DOHH2 (cell line): ENCODE data around the gene CBX6.

ENCODE experiments used
- H3F3A ChIP-seq: fragments of 200-600 bp; sonication (generic), shearing (Covaris generic); 2 replicates; pipeline ENCODE4 v1.6.0; 2016; ENCODE audit warnings: antibody characterized with exemption, mild to moderate bottlenecking; ENCODE audit not compliant: control insufficient read depth, insufficient read depth
- H3K27ac ChIP-seq: fragments of 200-600 bp; sonication (generic); 2 replicates; pipeline ENCODE4 v1.5.1; 2014; ENCODE audit warnings: low read depth, mild to moderate bottlenecking, low read length, moderate library complexity
- H3K27me3 ChIP-seq: fragments of 200-600 bp; sonication (generic); 2 replicates; pipeline ENCODE4 v1.6.1; 2014; ENCODE audit warnings: mild to moderate bottlenecking, low read length, mixed read lengths; ENCODE audit not compliant: control insufficient read depth
- H3K36me3 ChIP-seq: fragments of 200-600 bp; sonication (generic); 2 replicates; pipeline ENCODE4 v1.6.1; 2014; ENCODE audit warnings: mild to moderate bottlenecking, low read length, moderate library complexity, mixed read lengths; ENCODE audit not compliant: control insufficient read depth
- H3K4me1 ChIP-seq: fragments of 200-600 bp; sonication (generic); 2 replicates; pipeline ENCODE4 v1.6.1; 2014; ENCODE audit warnings: mild to moderate bottlenecking, low read length, mixed read lengths; ENCODE audit not compliant: control insufficient read depth
- H3K4me2 ChIP-seq: fragments of 200-600 bp; sonication (generic); 2 replicates; pipeline ENCODE4 v1.6.0; 2014; ENCODE audit warnings: mild to moderate bottlenecking, low read length, moderate library complexity
- H3K4me3 ChIP-seq: fragments of 200-600 bp; sonication (generic); 2 replicates; pipeline ENCODE4 v1.5.1; 2014; ENCODE audit warnings: mild to moderate bottlenecking, low read length, mixed read lengths
- H3K79me2 ChIP-seq: fragments of 200-600 bp; sonication (generic); 2 replicates; pipeline ENCODE4 v1.6.1; 2014; ENCODE audit warnings: mild to moderate bottlenecking, low read length, mixed read lengths; ENCODE audit not compliant: control insufficient read depth
- H3K9me2 ChIP-seq: fragments of 200-600 bp; sonication (generic); replicated peaks from 2 replicates; pipeline ENCODE4 v1.6.1; 2014; ENCODE audit warnings: mild to moderate bottlenecking, low read length, mixed read lengths; ENCODE audit not compliant: control insufficient read depth
- H3K9me3 ChIP-seq: fragments of 200-600 bp; sonication (generic); 2 replicates; pipeline ENCODE4 v1.6.1; 2014; ENCODE audit warnings: antibody characterized with exemption, low read length, mixed read lengths; ENCODE audit not compliant: control insufficient read depth, insufficient read depth
- H4K20me1 ChIP-seq: fragments of 200-600 bp; sonication (generic); 2 replicates; pipeline ENCODE4 v1.6.0; 2014; ENCODE audit warnings: low read depth, mild to moderate bottlenecking, antibody characterized with exemption, low read length, moderate library complexity; ENCODE audit not compliant: control insufficient read depth, insufficient read depth
- EZH2phosphoT487 ChIP-seq: fragments of 200-600 bp; sonication (generic); IDR thresholded peaks from 2 replicates; pipeline ENCODE4 v1.6.1; 2017; ENCODE audit warnings: borderline replicate concordance, mild to moderate bottlenecking, antibody characterized with exemption, low read length, moderate library complexity, mixed read lengths
- TF ChIP-seq, protein P1 (sequence below): fragments of 200-600 bp; sonication (generic); IDR thresholded peaks from one replicate; pipeline ENCODE4 v1.5.1; 2014; ENCODE audit warnings: antibody characterized with exemption, mild to moderate bottlenecking, low read depth, low read length; ENCODE audit not compliant: poor library complexity, severe bottlenecking

Gene CBX6

DNA sequence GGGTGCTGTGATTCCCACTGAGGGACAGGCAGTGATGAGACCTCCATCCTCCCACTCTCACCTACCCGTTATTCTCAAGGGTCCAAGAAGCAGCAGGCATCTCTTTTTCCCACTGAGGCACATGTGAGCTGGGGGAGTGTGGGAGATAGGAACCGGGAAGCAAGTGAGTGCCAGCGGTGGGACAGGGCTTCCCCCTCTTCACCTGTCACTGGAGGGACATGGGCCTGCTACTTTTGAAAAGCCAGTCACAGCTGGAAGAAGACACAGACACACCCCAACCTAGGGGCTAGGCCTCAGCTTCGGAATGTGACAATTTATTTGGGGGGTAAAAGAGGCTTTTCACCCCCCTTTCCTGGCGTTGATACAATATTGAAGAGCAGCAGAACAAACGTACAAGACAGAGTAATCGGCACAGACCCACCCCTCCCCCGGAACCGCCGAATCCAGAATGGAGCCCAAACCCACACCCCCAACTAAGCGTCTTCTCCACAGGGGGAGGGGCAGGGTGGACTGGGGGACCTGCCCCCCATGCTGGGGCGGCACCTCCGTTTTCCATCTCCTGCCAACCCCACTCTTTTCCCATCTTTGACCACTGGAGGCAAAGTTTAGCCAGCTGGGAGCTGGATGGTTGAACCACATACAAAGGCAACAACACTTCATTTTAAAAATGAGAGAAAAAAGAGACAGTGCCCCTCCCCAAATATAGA lies 10.7 kb downstream of the CBX6 start:
- Histone ChIP-seq H3K27ac (no peak overlapping the region), H4K20me1 (peaks cover 7% of the 10 kb centered on the region; the same call in 1 of the 2 replicates), H3K9me3 (no peaks in the 10 kb centered on the region), H3K27me3 (no peaks in the 10 kb centered on the region), H3K9me2 (no peaks in the 10 kb centered on the region), H3K79me2 (no peaks in the 10 kb centered on the region; the same call in 1 of the 2 replicates), H3K4me1 (peaks cover 3% of the 10 kb centered on the region; the same call in 1 of the 2 replicates), H3K36me3 (peaks cover 22% of the 10 kb centered on the region), H3K4me2 (no peak overlapping the region), H3K4me3 (no peak overlapping the region), H3F3A (peaks cover 15% of the 10 kb centered on the region)
- TF ChIP-seq EZH2phosphoT487 = no peak
- TF ChIP-seq, protein P1, sequence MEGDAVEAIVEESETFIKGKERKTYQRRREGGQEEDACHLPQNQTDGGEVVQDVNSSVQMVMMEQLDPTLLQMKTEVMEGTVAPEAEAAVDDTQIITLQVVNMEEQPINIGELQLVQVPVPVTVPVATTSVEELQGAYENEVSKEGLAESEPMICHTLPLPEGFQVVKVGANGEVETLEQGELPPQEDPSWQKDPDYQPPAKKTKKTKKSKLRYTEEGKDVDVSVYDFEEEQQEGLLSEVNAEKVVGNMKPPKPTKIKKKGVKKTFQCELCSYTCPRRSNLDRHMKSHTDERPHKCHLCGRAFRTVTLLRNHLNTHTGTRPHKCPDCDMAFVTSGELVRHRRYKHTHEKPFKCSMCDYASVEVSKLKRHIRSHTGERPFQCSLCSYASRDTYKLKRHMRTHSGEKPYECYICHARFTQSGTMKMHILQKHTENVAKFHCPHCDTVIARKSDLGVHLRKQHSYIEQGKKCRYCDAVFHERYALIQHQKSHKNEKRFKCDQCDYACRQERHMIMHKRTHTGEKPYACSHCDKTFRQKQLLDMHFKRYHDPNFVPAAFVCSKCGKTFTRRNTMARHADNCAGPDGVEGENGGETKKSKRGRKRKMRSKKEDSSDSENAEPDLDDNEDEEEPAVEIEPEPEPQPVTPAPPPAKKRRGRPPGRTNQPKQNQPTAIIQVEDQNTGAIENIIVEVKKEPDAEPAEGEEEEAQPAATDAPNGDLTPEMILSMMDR = no peak

DNA sequence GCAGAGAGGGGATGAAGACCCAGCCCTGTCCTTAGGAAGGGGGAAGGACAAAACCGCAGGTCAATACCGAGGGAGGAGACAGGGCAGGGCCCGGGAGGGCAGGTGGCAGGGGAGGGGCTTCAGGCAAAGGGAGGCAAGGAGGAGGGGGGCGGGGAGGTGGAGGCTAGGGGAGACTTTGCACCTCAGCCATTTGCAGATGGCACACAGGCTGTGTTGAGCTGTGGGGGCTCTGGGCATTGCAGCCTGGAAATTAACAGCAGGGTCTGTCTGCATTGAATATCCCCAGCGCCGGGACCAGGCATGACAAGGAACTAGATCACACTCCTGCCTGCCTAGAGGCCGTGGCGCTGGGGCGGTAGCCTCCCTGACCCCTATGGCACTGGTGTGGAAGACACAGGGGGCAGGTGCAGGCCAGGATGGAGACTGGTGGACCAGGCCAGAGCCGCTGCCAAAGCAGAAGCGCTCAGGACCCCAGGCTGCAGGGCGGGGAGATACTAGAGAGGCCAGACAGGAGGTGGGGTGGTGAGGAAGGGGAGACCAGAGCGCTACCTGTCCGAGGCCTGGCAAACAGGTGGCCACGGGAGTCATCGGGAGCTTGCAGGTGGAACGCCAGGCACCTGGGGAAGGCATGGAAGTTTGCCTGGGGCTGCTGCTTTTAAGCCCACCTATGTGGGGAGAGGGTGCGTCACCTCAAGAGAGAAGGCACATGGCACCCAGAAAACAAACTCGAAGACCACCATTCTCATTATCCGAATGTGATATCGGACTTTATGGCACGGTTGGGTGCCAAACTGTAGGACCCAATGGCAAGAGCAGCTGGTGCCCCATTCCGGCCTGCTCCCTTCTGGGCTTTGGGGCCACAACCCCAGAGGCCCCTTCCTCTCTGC lies 11.5 kb downstream of the CBX6 start:
- Histone ChIP-seq H3K36me3 (peaks cover 14% of the 10 kb centered on the region), H3K4me1 (peaks cover 3% of the 10 kb centered on the region; the same call in 1 of the 2 replicates), H3K9me3 (no peaks in the 10 kb centered on the region), H3K27ac (no peak overlapping the region), H3K27me3 (peaks cover 7% of the 10 kb centered on the region; the same call in 1 of the 2 replicates), H3K79me2 (no peaks in the 10 kb centered on the region; the same call in 1 of the 2 replicates), H3K4me3 (no peak overlapping the region), H4K20me1 (peaks cover 7% of the 10 kb centered on the region; the same call in 1 of the 2 replicates), H3K9me2 (no peaks in the 10 kb centered on the region), H3F3A (peaks cover 15% of the 10 kb centered on the region), H3K4me2 (no peak overlapping the region)
- TF ChIP-seq, protein P1 = no peak
- no peak for TF ChIP-seq EZH2phosphoT487

DNA sequence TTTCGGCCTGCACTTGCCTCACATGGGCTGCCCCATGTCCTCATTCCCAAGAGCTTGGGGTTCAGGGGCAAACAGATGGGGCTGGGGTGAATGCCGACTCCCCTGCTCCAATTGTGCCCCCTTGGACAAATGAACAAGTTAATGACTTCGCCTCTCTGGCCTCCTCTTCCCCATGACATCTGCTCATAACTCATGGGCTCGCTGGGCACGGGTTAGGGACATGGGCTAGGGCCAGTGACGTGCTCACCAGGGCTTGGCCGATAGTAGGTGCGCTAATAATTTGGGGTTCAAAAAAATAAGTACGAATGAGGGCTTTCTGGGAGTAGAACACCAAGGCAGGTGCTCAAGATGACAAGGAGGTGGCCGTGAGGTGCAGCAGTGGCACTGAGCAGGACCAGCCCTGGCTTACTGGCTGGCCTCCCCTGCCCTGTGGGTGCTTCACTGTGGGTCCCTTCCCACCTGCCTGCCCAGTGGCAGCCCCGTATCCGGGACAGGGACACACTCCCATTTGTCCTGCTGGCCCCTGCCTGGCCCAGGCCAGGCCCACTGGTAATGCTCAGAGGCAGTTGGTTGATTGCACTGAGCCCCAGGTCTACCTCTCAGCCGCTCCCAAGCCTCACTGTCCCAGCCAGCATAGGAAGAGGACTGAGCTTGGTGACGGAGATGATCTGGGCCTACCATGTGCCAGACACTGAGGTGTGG lies 12.3 kb downstream of the CBX6 start:
- no peak overlapping the region for H3K27ac ChIP-seq
- no peak overlapping the region for H3K4me2 ChIP-seq
- H4K20me1 ChIP-seq = 0 out of 2 replicates have a peak, but pooled peaks cover 7% of the 10 kb centered on the region
- no peak overlapping the region for H3K4me3 ChIP-seq
- peaks cover 8% of the 10 kb centered on the region; the same call in 1 of the 2 replicates for H3K27me3 ChIP-seq
- H3K36me3 ChIP-seq = peaks cover 6% of the 10 kb centered on the region; the same call in 1 of the 2 replicates
- peaks cover 3% of the 10 kb centered on the region; the same call in 1 of the 2 replicates for H3K4me1 ChIP-seq
- TF ChIP-seq, protein P1 = no peak
- TF ChIP-seq EZH2phosphoT487 = no peak
- H3F3A ChIP-seq = peaks cover 15% of the 10 kb centered on the region
- no peaks in the 10 kb centered on the region for H3K9me3 ChIP-seq
- no peaks in the 10 kb centered on the region for H3K79me2 ChIP-seq
- H3K9me2 ChIP-seq = no peaks in the 10 kb centered on the region
